Measurements from ENCODE around the gene EIF4H.
A peak's percentile ranks its signal among the peaks of the same experiment; 100 is the strongest.
"Not testable (repeated sequence)": the region's sequence is repeated elsewhere in the genome, so short reads cannot be mapped to it uniquely, and the experiment has no call there.

Gene EIF4H

DNA sequence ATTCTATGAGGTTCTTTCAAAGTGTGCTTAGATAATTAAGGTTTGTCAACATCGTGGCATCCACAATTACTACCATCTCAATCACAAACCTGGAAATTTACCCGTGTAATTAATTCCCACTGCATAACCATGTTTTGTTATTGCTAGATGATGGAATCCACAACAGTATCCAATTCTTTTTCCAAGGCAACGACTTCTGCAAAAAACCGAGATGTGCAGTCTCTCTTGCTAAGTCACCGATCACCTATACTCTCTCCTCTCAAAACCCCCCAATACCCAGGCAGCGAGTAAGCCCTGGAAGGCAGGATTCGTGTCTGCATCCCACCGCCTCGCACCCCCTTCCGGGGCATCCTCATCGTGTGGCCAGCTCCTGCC, 678 bp upstream of the EIF4H start:
- DNase-seq = no peak
- intact Hi-C loops (cut with DNase I) = loop anchor here (10.0 kb wide), 1 partner anchor 109 kb away; no protein-coding TSS in a partner anchor

DNA sequence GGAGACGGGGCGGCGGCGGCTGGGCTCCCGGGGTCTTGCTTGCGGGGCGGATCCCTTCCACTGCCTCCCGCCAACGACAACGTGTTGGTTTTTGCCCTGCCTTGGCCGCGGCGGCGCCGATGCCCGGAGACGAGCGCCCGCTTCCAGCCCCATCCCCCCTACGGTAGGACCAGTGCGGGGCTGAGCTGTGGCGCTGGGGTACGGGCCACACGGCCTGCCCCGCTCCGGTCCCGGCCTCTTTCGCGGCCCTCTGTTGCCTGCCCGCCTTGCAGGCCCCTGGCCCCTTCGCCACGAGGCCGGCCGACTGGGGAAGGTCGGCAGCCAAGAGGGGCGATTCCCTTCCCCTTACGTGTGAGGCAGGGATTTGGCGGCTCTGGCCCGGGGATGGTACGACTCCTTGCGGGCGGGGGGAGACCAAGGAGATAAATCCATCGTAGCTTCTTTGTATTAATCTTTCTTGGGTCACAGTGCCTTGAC, 488 bp downstream of the EIF4H start:
- intact Hi-C loops (cut with DNase I) = loop anchor here (2.0 to 10.0 kb wide), 2 partner anchors 80 to 110 kb away; partner anchors contain the start of gene RFC2
- peak in 8 of 10 donors; percentile 11 to 89 (median 37) for DNase-seq

DNA sequence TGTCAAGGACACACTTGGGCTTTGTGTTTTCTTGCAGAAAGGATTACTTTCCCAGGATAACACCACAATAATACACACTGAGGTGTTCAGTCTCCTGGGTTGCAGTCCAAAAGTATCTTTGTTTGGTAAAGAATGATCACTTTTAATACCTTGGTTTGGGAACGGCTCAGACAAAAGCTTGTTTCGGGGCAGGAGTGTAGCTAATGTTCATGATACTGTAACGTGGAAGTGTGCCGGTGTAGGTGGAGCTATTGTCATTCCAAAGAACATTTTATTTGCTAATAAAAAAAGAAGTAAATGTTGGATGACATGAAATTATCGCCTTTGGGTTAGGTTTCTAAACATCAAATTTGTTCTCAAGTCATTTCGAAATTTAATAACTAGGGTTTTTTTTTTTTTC, 1.2 kb downstream of the EIF4H start:
- intact Hi-C loops (cut with DNase I) = loop anchor here (2.0 to 10.0 kb wide), 2 partner anchors 79 to 111 kb away; partner anchors contain the start of gene RFC2
- no peak for DNase-seq

DNA sequence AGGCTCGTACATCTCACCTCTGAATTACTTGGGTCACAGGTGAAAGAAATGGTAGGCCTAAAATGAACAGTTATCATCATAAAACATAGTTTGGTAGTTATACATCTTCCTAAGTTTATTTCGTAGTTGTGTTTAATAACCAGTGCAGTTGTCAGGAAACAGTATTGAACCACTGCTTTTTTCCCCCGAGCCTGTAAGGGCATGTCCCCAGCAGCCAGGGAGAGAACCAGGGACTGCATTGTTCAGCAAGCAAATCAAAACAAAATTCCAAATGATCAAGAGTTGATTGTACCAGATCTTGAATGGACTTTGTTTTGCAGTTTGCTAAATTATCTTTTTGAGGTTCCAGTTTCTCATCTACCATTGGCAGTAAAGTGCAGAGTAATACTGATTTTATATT, 2.4 kb downstream of the EIF4H start:
- no peak for DNase-seq
- intact Hi-C loops (cut with DNase I) = loop anchor here (10.0 kb wide), 1 partner anchor 112 kb away; no protein-coding TSS in a partner anchor

DNA sequence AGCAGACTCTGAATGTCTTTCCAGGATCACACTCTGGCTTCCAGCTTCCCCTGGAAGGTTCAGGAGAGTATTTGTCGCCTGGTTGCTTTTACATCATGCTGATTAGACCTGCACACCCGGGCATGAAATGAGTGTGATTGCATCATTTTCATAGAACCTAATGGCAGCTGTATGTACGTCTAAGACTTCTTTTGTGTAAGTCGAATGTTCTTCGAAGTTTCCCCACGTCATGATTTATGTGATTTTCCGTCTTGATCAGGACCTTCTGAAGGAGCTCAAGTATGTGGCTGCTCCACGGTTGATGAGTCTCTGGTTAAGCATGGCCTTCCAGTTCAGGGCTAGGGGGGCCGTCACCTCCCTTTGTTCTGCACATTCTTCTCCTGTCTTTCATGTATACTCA, 4.5 kb downstream of the EIF4H start:
- intact Hi-C loops (cut with DNase I) = loop anchor here (10.0 kb wide), 1 partner anchor 114 kb away; no protein-coding TSS in a partner anchor
- DNase-seq = peak in 1 of 10 donors; percentile 16

DNA sequence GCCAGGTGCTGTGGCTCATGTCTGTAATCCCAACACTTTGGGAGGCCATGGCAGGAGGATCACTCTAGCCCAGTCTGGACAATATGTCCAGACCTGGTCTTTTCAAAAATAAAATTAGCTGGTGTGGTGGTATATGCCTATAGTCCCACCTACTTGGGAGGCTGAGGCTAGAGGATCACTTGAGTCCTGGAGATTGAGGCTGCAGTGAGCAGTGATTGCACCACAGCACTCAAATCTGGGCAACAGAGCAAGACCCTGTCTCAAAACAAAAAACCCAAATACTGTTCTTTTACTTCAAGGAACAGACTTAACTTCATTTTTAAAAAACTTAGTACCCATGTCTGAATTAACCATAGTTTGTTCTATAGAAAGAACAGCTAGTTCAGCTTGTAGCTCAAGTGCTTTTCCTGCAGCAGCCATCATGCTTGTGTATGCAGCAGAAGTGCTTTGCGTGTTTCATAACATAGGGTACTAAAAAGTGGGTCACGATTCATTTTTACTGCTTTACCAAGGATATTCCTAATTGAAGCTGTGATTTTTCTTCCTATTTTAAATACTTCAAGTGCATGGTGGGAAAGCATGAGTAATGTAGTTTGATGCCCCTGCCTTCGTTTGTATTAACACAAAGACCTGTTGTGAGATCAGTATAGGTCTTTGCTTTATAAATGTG, 5.9 kb downstream of the EIF4H start:
- intact Hi-C loops (cut with DNase I) = loop anchor here (10.0 kb wide), 1 partner anchor 115 kb away; no protein-coding TSS in a partner anchor
- no peak for DNase-seq

DNA sequence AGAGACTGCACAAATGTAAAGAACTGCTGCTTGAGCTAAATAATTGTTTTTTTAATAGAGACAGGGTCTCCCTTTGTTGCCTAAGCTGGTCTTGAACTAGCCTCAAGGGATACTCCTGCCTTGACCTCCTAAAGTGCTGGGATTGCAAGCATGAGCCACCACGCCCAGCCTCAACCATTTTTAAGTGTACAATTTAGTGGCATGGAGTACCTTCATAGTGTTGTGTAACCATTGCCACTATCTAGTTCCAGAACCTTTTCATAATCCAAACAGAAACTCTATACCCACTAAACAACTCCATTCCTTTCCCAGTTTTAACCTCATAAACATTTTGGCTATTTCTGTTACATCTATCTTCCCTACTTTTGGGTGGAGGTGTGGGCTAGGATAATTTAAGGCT, 6.7 kb downstream of the EIF4H start:
- DNase-seq = no peak
- intact Hi-C loops (cut with DNase I) = no loop called here

DNA sequence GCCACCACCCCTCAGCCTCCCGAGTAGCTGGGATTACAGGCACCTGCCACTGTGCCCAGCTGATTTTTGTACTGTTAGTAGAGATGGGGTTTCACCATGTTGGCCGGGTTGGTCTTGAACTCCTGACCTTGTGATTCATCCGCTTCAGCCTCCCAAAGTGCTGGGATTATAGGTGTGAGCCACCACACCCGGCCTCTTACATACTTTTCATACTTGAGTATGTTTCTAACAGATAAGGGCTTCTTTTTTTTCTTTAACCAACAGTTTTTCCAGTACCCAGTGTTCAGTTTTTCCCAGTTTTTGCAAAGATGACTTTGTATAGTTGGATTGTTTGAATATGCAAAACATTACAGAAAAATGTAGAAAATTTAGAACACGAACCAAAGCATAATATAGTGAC, 7.7 kb downstream of the EIF4H start:
- intact Hi-C loops (cut with DNase I) = no loop called here
- no peak for DNase-seq

DNA sequence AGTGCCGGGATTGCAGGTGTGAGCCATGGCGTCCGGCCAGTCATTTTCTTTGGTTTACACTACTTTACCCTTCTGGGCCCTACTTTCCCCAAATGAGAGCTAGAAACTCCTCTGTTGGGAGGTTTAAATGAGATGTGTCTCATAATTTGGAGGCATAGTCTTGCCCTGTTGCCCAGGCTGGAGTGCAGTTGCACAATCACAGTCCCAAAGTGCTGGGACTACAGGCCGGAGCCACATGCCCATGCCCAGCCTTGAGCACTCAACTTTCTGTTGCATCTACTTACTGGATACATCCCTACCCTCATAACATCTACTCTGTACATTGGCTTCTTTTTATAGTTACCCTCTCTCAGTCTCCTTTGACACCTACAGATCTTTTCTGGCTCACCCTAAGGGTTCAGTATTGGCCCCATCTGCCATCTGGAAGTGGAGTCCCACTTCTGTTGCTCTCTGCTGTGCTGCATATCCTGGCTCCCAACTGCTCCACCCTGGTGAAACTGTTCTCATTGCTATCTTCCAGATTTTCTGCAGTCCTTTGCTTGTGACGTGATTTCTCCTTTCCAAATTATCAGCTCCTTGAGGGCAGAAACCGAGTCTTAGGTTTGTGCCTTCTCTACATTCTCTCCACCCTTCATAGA, 8.4 kb downstream of the EIF4H start:
- intact Hi-C loops (cut with DNase I) = no loop called here
- no peak for DNase-seq

DNA sequence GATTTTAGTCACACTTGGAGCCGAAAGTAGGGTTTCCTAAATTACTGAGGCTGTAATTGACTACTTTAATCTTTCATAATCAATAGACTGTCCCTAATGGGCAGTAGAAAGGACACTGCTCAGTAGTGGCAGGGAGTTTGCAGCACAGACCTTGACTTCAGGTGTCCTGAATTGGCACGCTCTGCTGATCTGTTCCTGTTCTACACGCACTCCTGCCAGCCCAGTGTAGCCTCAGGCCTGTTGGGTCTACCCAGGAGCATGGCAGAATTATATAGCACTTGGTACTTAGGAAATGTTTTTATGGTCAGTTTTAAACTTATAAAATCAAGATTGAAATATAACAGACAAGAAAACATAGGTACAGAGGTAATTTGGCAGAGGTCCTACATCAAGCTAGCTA, 9.0 kb downstream of the EIF4H start:
- intact Hi-C loops (cut with DNase I) = no loop called here
- no peak for DNase-seq

DNA sequence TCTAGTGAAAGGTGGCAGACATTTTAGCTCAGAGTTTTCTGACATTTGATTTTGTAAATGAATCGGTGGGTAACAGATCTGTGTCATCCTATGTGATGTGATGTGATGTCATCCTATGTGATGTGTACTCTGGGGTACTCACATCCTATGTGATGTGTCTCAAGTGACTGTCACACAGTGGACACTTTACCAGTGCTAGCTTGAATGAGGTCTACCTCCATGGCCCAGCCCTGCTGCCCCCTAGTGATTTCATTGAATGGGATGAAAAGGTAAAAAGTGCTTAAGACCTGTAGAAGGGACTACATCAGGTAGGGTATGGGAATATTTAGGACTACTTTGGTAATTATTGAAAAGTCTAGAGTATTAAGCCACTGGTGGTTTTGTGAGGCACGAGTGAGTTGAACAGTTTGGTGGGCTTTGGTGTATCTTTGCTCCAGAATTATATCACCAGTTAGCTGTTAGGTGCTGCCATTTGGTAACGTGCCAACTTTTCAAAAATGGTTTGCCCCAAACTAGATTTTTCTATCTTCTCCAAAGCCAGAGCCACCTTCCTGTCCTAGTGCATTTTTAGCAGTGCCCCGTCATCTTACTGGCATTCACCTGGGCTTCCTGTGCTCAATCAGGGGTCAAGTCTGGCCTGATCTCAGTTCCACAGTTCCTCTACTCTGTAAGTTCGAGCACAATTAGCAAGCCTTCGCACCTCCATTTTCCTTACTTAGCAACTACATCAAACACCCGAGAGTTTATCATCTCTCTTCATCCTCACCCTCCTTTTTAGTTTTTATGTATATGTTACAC, 9.7 kb downstream of the EIF4H start:
- intact Hi-C loops (cut with DNase I) = no loop called here
- peak in 1 of 10 donors; percentile 16 for DNase-seq

DNA sequence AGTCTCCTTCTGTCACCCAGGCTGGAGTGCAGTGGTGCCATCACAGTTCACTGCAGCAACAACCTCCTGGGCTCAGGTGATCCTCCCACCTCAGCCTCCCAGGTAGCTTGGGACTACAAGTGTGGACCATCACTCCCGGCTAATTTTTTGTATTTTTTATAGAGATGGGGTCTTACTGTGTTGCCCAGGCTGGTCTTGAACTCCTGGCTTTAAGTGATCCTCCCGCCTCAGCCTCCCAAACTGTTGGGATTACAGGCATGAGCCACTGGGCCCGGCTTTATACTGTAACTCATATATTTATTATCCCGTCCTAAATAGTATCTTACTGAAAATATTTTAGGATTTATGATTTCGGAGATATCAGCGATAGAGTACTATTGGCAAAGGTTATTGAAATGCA, 10.9 kb downstream of the EIF4H start:
- intact Hi-C loops (cut with DNase I) = no loop called here
- no peak for DNase-seq

DNA sequence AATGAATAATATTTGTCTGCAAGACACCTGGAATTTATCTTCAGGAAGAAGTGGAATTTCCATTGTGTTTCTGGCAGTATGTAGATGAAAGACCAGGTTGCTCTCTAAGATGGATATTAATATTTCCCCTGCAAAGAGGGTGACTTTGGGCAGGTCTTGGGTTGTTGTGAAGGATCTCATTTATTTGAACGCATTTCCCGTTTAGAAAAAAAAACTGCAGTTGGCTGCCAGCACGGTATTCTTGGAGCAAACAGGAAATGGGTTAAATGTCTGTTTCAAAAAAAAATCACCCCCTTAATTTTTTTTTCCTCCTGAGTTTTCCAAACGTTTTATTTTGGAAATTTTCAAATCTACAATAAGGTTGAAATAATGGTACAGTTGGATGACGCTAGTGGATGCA, 11.5 kb downstream of the EIF4H start:
- DNase-seq = no peak
- intact Hi-C loops (cut with DNase I) = no loop called here

DNA sequence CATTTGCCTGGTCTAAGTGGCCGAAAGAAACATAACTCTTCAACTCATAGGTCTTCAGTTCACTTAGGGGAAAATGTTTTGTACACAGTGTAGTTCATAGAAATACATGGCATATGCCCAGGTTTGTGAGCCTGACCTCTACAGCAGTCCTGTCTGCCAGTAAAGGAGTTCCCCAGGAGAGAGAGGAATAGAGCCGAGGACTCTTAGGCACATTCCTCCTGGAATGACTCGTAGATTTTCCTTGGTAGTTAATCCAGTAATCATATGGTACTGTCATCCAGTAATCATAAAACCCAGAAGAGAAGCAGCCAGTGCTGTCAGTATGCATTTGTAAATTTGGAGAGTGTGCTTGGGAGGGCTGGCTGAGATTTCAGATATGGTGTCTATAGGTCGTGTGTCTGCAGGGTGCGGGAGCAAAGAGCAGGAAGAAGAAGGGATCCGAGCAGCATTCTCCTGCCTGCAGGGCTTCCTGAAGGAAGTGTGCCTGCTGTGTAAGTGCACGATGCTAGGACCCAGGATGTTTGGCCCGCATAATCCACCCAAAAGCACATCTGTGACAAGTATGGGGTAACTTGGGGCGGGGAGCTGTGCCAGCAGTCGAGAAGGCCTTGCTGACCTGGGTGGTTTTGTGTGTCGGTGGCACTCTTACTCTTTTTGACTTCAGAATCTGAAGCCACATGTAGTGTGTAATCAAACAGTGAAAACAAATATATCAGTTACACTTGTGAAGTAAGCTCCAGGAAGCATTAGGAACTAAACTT, 13.9 kb downstream of the EIF4H start:
- no peak for DNase-seq

DNA sequence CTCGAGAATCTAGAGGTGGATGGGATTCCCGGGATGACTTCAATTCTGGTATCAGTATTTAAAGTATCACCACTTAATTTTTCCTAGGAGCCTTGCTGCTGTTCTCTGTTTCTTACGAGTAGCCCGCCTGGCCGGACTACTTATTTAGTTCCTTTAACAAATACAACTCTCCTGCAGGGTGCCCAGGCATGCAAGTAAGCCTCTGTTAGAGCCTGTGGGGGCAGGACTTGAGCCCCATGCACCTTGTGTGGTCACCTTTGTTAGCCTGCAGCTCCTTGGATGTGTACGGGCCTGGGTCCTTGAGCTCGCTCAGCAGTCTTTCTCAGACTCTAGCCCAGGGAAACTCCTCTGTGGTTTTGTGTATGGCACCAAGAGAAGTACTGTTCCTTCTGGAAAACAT, 16.1 kb downstream of the EIF4H start:
- intact Hi-C loops (cut with DNase I) = no loop called here
- no peak for DNase-seq

More for the DNA sequence above, 13.9 kb downstream of the EIF4H start:
- intact Hi-C loops (cut with DNase I) = no loop called here

DNA sequence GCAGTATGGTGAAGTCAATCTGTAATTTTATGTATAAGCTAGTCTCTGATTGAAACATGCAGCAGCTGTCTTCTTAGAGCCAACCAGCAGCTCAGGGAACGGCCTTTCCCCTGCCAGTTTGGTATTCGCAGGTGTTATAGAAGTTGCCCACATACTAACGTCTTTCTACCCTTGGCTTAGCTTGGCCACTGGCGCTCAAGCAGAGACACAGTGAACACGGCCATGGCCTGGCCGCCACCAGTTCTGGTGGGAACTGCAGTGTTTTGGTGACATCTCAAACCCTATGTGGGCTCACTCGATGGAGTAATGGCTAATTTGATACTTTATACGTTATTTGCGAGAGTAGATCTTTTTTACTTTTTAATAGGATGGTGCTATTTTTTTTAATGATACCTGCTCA, 17.1 kb downstream of the EIF4H start:
- no peak for DNase-seq
- intact Hi-C loops (cut with DNase I) = no loop called here

DNA sequence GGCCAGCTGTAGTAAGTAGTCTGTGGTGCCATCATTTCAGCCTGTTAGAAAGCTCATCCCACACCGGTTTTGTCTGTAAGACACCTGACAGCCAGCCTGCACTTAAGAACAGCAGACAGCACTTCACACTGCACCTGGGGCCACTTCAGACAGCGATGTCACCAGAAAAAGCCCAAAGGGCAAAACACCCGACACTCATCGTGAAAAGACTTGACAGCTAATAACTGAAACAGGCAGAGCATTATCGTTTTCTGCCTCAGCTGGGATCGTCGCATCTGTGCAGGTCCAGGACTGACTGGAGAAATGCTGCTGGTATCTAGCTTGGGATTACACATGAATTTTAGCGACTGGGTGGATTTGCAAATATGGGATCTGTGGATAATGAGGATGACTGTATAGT, 18.9 kb downstream of the EIF4H start:
- DNase-seq = peak in 1 of 10 donors; percentile 7
- intact Hi-C loops (cut with DNase I) = no loop called here

DNA sequence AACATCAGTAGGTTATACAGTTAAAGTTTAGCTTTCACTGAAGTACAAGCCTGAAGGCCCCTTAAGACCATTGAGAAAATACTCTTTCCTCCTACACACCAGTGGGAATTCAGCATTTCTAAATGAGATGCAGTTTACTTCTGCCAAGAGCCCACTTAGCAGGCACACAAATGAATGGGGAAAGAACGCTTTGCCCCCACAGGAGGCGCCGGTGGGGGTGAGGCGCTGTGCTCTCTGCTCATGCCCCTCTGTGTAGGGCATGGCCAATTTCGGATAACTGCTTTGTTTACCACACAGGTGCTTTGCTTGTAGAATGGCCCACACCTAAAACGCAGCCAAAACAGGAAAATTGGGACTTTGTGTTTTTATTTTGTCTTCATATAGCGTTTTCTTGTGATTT, 19.8 kb downstream of the EIF4H start:
- DNase-seq = peak in 1 of 10 donors; percentile 17
- intact Hi-C loops (cut with DNase I) = no loop called here

DNA sequence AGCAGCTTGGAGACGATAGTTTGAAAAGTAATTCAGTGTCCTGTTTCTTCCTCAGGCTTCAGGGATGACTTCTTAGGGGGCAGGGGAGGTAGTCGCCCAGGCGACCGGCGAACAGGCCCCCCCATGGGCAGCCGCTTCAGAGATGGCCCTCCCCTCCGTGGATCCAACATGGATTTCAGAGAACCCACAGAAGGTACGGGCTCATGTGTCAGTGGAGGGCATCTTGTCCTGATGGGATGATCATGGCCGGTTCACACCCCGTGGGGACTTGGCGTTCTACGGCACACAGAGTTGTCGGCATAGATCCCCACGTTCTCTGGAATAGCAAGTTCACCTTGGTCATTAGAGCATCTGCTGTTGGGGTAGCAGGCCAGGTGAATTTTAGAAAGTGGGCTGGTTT, 20.5 kb downstream of the EIF4H start:
- peak in 3 of 10 donors; percentile 9 to 54 (median 49) for DNase-seq
- intact Hi-C loops (cut with DNase I) = no loop called here

DNA sequence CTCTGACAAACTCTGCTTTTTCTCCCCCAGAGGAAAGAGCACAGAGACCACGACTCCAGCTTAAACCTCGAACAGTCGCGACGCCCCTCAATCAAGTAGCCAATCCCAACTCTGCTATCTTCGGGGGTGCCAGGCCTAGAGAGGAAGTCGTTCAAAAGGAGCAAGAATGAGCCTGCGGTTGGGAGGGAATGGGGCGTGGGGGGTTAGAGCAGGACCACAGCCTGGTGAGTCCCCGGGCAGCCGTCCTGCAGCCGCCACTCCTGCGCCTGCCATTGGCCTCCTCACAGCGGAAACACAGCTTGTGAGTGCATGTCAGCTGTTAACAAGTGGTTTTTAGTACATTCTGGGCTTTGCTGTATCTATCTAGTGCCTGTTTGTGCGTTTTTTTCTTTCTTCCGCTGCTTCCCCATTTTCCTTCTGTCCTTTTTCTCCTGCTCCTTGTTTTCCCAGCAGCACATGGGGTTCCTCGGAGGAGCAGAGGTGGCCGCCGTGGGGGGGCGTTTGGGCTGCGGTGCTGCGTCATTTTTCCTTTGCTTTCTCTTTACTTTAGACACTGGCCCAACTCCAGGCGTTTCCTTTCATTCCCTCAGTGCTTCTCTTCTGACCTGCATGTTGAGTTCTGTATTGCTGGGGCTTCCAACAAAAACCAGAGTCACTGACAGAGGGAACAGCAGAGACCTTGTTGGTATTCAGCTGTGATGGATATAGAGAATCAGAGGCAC, 21.1 kb downstream of the EIF4H start:
- DNase-seq = peak in 3 of 10 donors; percentile 5 to 76 (median 70)
- intact Hi-C loops (cut with DNase I) = not testable (repeated sequence)
